ENCODE results near the gene FNBP1.
A peak's percentile ranks its signal among the peaks of the same experiment; 100 is the strongest.
"Not testable (repeated sequence)": the region's sequence is repeated elsewhere in the genome, so short reads cannot be mapped to it uniquely, and the experiment has no call there.

Gene FNBP1

DNA sequence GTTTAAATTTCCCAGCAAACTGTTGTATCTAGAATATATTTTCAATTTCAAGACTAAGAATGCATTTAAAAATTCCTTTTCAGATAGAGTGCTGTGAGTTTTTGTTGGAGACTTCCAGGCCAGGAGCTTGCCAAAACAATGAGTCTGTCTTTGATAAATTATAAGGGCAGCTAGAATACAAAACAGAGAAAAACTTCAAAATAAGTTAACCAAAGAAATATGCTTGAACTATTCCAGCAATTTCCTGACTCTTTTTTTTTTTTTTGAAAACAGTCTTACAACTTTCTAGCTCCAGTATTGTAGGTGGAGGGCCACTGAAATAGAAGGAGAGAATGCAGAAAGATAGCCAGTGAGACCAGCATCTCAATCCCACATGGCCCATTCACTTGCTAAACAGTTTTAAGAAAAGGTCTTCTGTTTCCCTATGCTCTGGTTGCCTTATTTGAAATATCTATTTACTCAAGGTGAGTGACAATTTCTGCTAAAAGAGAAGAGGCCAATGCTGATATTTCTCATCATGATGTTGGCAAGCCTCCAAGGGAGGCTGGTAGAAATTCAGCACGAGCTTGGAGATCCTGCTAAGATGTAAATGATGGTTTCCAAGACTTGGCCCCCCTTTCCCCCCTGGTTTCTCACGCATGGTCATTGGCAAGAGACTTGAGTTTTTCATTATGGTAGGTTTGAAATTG is 104.6 kb downstream of the FNBP1 start:
- no peak overlapping the region for H3K4me3 ChIP-seq (ENCODE audit: low read depth, low read length)
- TF ChIP-seq, protein P1, sequence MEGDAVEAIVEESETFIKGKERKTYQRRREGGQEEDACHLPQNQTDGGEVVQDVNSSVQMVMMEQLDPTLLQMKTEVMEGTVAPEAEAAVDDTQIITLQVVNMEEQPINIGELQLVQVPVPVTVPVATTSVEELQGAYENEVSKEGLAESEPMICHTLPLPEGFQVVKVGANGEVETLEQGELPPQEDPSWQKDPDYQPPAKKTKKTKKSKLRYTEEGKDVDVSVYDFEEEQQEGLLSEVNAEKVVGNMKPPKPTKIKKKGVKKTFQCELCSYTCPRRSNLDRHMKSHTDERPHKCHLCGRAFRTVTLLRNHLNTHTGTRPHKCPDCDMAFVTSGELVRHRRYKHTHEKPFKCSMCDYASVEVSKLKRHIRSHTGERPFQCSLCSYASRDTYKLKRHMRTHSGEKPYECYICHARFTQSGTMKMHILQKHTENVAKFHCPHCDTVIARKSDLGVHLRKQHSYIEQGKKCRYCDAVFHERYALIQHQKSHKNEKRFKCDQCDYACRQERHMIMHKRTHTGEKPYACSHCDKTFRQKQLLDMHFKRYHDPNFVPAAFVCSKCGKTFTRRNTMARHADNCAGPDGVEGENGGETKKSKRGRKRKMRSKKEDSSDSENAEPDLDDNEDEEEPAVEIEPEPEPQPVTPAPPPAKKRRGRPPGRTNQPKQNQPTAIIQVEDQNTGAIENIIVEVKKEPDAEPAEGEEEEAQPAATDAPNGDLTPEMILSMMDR (conservative IDR thresholded peaks at IDR 0.05; ENCODE audit: low read depth, low read length): no peak
- DNase-seq (ENCODE audit: low read depth): peak; percentile 65

DNA sequence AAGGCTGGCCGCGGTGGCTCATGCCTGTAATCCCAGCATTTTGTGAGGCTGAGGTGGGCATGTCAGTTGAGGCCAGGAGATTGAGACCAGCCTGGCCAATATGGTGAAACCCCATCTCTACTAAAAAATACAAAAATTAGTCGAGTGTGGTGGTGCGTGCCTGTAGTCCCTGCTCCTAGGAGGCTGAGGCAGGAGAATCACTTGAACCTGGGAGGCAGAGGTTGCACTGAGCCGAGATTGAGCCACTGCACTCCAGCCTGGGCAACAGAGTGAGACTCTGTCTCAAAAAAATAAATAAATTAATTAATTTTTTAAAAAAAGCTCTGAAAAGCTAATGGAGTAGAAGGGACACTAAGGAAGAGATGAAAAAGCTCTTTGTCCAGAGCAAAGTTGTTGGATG is 105.1 kb downstream of the FNBP1 start:
- not testable (repeated sequence) for H3K4me3 ChIP-seq (ENCODE audit: low read depth, low read length)

DNA sequence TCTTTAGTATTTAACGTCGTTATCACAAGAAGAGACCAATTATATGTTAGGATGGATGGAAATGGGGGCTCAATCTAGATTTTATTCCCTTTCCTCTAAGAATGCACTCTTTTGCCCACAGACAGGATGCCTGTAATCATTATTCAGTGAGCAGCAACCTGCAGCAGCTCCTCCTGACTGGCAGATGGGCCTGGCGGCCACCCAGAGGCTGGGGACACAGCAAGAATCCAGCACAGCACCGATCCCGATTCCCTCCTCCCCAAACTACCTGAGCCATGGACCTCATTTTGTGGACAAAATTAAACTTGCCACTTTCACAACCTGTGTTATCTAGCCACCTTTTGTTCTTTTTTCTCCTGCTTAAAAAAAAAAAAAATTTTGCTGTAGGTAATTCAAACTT is 106.8 kb downstream of the FNBP1 start:
- TF ChIP-seq, protein P1 (conservative IDR thresholded peaks at IDR 0.05; ENCODE audit: low read depth, low read length): no peak
- DNase-seq (ENCODE audit: low read depth): no peak
- no peak overlapping the region for H3K4me3 ChIP-seq (ENCODE audit: low read depth, low read length)

More for the DNA sequence above, 105.1 kb downstream of the FNBP1 start:
- DNase-seq (ENCODE audit: low read depth): not testable (repeated sequence)

DNA sequence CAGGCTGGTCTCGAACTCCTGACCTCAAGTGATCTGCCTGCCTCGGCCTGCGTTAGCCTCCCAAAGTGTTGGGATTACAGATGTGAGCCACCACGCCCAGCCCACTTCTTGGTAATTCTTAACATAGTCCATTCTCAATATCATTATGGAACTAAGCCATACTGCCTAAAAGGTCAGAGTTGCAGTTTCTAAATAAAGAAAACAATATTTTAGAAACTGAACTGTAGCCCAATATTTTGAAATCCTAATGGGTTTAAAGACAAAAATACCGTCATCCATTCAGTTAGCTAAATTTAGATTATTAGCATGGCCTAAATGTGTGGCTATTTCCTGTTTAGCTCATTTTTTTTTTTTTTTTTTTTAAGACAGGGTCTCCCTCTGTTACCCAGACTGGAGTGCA is 108.2 kb downstream of the FNBP1 start:
- TF ChIP-seq, protein P1 (conservative IDR thresholded peaks at IDR 0.05; ENCODE audit: low read depth, low read length): no peak
- DNase-seq (ENCODE audit: low read depth): no peak
- no peak overlapping the region for H3K4me3 ChIP-seq (ENCODE audit: low read depth, low read length)

DNA sequence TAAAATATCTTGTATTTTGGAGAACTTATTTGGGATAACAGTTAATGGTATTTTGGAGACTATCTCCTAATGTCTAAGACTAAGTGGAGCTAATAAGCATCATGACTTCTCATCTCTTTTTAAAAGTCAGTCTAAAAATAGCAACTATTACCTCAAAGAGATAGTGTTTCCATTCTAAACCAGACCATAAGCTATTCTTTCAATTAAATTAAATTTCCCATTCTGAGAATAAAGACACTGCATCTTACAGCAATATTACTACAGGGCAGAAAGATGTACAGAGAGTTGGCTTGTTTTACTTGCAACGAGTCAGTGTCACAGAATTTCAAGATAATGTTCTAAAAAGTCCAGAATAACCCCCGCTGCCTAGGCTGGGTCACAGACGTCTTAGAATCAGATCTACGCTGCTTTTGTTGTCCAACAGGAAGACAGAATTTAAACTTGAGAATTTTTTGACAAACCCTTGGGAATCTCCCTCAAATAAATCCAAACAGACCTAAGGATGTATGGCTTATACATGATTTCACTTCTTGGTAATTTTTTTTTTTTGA is 108.9 kb downstream of the FNBP1 start:
- H3K4me3 ChIP-seq (ENCODE audit: low read depth, low read length): no peak overlapping the region
- no peak for DNase-seq (ENCODE audit: low read depth)
- TF ChIP-seq, protein P1 (conservative IDR thresholded peaks at IDR 0.05; ENCODE audit: low read depth, low read length): no peak

DNA sequence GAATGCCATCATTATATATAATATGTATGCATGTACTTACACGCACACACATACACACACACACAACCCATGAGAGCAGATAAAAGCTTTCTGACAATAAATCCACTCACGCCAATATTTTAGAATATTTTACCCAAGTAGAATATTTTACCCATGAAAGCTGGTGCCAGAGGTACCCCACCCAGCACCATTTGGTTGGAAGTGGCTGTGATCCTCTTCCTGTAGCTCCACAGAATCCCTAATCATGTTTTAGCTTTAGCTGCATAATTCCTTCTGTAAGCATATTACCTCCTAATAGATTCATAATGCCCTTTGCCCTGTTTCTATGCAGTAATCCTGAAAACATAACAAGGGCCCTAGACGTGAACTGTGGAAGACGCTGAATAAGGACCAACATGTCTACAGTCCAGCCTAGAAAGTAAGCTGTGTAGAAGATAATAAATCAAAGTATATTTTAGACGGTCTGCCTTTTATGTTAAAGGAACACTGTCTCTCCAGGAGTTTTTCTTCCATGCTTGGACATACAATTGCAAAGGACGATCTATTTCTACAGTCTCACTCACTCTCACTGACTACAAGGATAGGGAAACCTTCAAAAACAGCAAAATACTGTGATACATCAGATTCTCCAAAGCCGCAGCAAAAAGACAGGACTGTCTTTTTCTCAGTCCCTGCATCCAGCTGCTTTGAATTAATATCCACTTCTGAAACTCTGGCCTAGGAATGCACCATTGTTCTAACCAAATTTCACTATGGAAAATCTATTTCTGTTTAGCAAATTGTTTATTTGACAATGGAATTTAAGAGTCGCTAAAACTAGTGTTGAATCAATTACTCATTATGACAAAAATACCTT is 109.6 kb downstream of the FNBP1 start:
- TF ChIP-seq, protein P1 (conservative IDR thresholded peaks at IDR 0.05; ENCODE audit: low read depth, low read length): no peak
- no peak overlapping the region for H3K4me3 ChIP-seq (ENCODE audit: low read depth, low read length)
- no peak for DNase-seq (ENCODE audit: low read depth)

DNA sequence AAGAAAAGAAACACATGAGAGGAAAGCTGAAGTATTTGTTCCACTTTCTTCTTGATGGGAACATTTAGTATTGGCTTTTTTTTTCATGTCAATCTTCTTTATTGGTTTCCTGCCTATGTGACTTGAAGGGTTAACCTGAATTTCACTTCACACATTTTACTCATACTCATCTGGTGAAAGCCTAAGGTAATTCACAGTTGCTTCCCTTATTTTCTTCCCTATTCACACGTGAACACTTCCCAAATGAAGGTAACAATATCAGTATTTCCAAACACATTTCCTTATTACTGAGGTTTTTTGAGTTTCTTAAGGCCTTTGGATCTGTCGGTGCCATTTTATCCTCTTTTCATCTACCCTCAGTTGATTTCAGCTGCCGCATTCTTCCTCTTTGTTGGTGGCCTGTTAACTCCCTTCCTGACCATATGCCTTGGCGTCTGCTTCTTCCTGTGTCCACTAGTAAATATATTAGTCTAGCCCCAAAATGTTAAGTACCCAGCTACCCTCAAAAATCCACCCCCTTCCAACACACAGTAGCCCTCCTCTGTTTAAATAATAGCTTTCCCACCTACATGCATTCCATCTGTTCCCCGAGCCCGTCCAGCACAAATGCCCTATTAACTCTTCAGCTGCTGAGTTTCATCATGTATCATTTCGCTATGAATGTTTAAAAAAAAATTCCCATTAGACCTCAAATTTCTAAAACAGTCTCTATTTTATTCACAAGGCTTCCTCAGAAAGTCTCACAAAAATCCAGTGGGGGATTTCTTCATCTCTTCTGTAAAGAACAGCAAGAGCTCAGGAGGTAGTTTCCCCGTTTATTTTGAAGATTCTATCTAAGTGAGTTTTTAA is 110.5 kb downstream of the FNBP1 start:
- peak; percentile 36 for DNase-seq (ENCODE audit: low read depth)
- H3K4me3 ChIP-seq (ENCODE audit: low read depth, low read length): no peak overlapping the region
- TF ChIP-seq, protein P1 (conservative IDR thresholded peaks at IDR 0.05; ENCODE audit: low read depth, low read length): no peak

All from choroid plexus epithelial cell (primary cell).